K562 (cell line): ENCODE data around the gene NOSTRIN. TPM values are rescaled to one million over a fixed set of nuclear protein-coding genes. Genes with fewer than 3 reads are reported as not detected.

Experiments used
- CBFB ChIP-seq: sonication (generic); formaldehyde crosslinking; IDR thresholded peaks from 2 replicates; pipeline ENCODE4 v1.4.0; 2020; ENCODE audit warnings: mild to moderate bottlenecking, missing genetic modification reagents
- CBX2 ChIP-seq: fragments of 200-600 bp; sonication (generic); IDR thresholded peaks from one replicate; pipeline ENCODE4 v1.6.1; 2012; ENCODE audit warnings: mild to moderate bottlenecking, low read length, inconsistent platforms; ENCODE audit not compliant: insufficient read depth, poor library complexity, severe bottlenecking
- DDX20 ChIP-seq: fragments of 450-650 bp; IDR thresholded peaks from 2 replicates; pipeline ENCODE4 v1.6.1; 2016; ENCODE audit warnings: missing genetic modification characterization, low read depth, mild to moderate bottlenecking, missing compliant biosample characterization, moderate library complexity
- DNMT1 ChIP-seq: fragments of 450-650 bp; IDR thresholded peaks from 2 replicates; pipeline ENCODE4 v1.6.1; 2016; ENCODE audit warnings: antibody characterized with exemption, mild to moderate bottlenecking
- E2F8 ChIP-seq: fragments of 450-650 bp; IDR thresholded peaks from 2 replicates; pipeline ENCODE4 v1.7.1; 2018; ENCODE audit warnings: mild to moderate bottlenecking, low read depth; ENCODE audit not compliant: partially characterized antibody
- FOSL1 ChIP-seq: fragments of 200-800 bp; sonication (Bioruptor generic); conservative IDR thresholded peaks from 2 replicates; pipeline ENCODE4 v1.6.1; 2016; ENCODE audit warnings: missing genetic modification characterization, missing compliant biosample characterization
- KDM1A ChIP-seq, 2 experiments: fragments of 450-650 bp; IDR thresholded peaks; 2 replicates each; pipeline ENCODE4 v1.6.1; 2016; ENCODE audit warnings: mild to moderate bottlenecking in 2 of 2
- PCBP2 ChIP-seq: fragments of 200-400 bp; formaldehyde crosslinking; IDR thresholded peaks from 2 replicates; pipeline ENCODE4 v1.6.1; 2018; ENCODE audit warnings: low read length, low read depth, mild to moderate bottlenecking, moderate library complexity; ENCODE audit not compliant: poor library complexity, severe bottlenecking
- POLR2A ChIP-seq: fragments of 450-650 bp; conservative IDR thresholded peaks from 2 replicates; pipeline ENCODE4 v1.6.1; 2016
- POLR2H ChIP-seq: IDR thresholded peaks from 2 replicates; pipeline ENCODE4 v1.6.1; 2016; ENCODE audit warnings: missing genetic modification characterization, low read depth, mild to moderate bottlenecking, control low read depth, missing compliant biosample characterization, moderate library complexity
- PPARD ChIP-seq: fragments of 250-450 bp; sonication (Bioruptor Pico); IDR thresholded peaks from 2 replicates; pipeline ENCODE4 v1.8.0; 2022; ENCODE audit warnings: inconsistent platforms, mild to moderate bottlenecking, moderate library complexity
- RAD51 ChIP-seq: fragments of 450-650 bp; IDR thresholded peaks from 2 replicates; pipeline ENCODE4 v1.7.1; 2016; ENCODE audit warnings: low read depth, mild to moderate bottlenecking, borderline replicate concordance
- RFX1 ChIP-seq: fragments of 450-650 bp; IDR thresholded peaks from 2 replicates; pipeline ENCODE4 v1.6.1; 2016; ENCODE audit warnings: mild to moderate bottlenecking, moderate library complexity
- SETDB1 ChIP-seq: IDR thresholded peaks from one replicate; pipeline ENCODE4 v1.6.1; 2012; ENCODE audit warnings: low read length, control low read depth, inconsistent platforms
- ZBTB40 ChIP-seq, 2 experiments: fragments of 450-650 bp in 1 of 2; sonication (generic) in 1 of 2; formaldehyde crosslinking in 1 of 2; IDR thresholded peaks; 2 replicates each; pipeline versions ENCODE4 v1.7.1 to v1.9.0; 2016 to 2022; ENCODE audit warnings: inconsistent platforms in 1 of 2, mild to moderate bottlenecking in 1 of 2, missing genetic modification reagents in 1 of 2
- ZNF764 ChIP-seq: fragments of 250-450 bp; sonication (Bioruptor Pico); IDR thresholded peaks from 2 replicates; pipeline ENCODE4 v1.4.0; 2020; ENCODE audit warnings: low read depth, mild to moderate bottlenecking, moderate library complexity
- ZNF766 ChIP-seq: fragments of 200-800 bp; sonication (Bioruptor generic); conservative IDR thresholded peaks from 2 replicates; pipeline ENCODE4 v1.6.1; 2016; ENCODE audit warnings: missing genetic modification characterization, missing compliant biosample characterization
- polyA plus RNA-seq, 8 experiments: library from polyadenylated mRNA; depleted of rRNA in 4 of 8; stranded (reverse) in 5 of 8; unstranded in 3 of 8; fragments of >200 nt; fragmentation: Nextera tagmentation in 2 of 8; fragmentation: Illumina TruSeq in 1 of 8; extraction: Ambion mirVana in 2 of 8; extraction: Trizol in 1 of 8; gene quantifications; 2 replicates each; pipeline versions ENCODE4 v1.2.1 to v1.2.3, GENCODE V29; 2011 to 2014; ENCODE audit warnings: inconsistent platforms in 1 of 8, missing spikeins in 1 of 8
- total RNA-seq, 7 experiments: library from RNA; depleted of rRNA in 6 of 7; stranded (reverse); fragments of >200 nt in 6 of 7; fragmentation: Illumina TruSeq in 2 of 7; extraction: Trizol in 2 of 7; gene quantifications; 2 replicates each; pipeline versions ENCODE4 v1.2.1 to v1.2.3, GENCODE V29; 2011 to 2021; ENCODE audit warnings: low replicate concordance in 1 of 7

Gene NOSTRIN
- total and polyA plus RNA-seq, 9 of the 15 experiments (the other 6 are each of a cell fraction or from before 2014, with no cell fraction given): 26.7 to 82.9 (median 56.3) TPM

- TF ChIP-seq POLR2H (tag) (no peak; the same call in 1 of the 2 replicates), KDM1A (IDR thresholded peaks at IDR 0.05) (peak; percentile 91 to 92), DNMT1 (no peak), ZNF766 (CRISPR knock-in tag) (peak; percentile 47; the same call in 1 of the 2 replicates), RAD51 (peak; percentile 73), SETDB1 (no peak), E2F8 (peak; percentile 53), DDX20 (tag) (no peak), FOSL1 (tag) (peak; percentile 98), PCBP2 (no peak), PPARD (CRISPR knock-in tag) (no peak), CBX2 (no peak), ZBTB40 (IDR thresholded peaks at IDR 0.05) (no peak), ZBTB40 (CRISPR knock-in tag; IDR thresholded peaks at IDR 0.05) (no peak), POLR2A (no peak), CBFB (CRISPR knock-in tag) (no peak), ZNF764 (CRISPR knock-in tag) (no peak), RFX1 (no peak)
These were observed 49.4 kb downstream of the NOSTRIN start (continued) for GRCh38 chr2:168851674-168852320.
